ENCODE results near the gene LUZP2. TPM values are rescaled to one million over a fixed set of nuclear protein-coding genes. Genes with fewer than 3 reads are reported as not detected.

Gene LUZP2
- 30.3 TPM for total RNA-seq (ENCODE audit: insufficient read depth, low replicate concordance)

DNA sequence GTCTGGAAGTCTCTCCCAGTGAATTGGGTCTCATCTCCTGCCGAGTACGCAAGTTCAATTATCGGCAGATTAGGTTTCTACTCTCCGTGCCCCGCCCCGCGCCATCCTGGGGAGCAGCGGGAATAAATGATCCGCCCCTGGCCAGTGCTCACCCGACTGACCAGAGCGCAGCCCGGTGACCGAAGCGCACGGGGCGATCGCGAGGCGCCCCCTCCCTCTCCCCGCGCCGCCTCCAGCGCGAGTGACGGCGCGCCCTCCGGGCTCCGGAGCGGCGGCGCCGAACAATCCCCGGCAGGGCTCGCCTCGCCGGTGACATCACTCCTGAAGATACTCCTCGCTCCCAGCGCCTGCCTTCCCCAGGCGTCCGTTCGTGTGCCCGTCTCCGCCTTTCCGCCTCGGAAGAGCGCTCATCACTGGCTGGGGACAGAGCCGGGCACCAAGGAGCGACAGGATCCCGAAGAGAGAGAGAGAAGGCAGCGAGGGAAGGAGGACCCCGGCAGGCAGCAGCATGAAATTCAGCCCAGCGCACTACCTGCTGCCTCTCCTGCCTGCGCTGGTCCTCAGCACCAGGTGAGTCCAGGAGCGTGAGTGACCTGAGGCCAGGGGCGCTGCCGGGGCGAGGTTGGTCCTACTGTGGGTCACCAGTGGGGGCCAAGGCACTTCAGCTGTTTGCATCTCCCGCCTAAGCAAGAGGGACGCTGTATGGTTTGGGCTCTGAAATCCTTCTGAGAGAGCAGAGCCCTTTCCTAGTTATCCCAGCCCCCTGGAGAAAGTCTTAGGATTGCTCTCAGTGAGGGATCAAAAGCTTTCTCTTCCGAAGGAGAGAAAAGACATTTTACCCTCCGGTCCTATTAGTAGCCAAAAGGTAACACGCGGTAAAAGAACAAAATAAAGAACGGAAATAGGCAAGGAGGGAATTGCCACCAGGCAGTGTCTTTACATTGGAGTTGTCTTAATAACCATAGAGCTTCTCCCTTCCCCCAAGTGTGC lies at the start of gene LUZP2:
Gene LUZP2 (plus strand): TSS at position 318 of the 990 bp plus-strand sequence.
- peak; percentile 74 for DNase-seq (ENCODE audit: low spot score)

DNA sequence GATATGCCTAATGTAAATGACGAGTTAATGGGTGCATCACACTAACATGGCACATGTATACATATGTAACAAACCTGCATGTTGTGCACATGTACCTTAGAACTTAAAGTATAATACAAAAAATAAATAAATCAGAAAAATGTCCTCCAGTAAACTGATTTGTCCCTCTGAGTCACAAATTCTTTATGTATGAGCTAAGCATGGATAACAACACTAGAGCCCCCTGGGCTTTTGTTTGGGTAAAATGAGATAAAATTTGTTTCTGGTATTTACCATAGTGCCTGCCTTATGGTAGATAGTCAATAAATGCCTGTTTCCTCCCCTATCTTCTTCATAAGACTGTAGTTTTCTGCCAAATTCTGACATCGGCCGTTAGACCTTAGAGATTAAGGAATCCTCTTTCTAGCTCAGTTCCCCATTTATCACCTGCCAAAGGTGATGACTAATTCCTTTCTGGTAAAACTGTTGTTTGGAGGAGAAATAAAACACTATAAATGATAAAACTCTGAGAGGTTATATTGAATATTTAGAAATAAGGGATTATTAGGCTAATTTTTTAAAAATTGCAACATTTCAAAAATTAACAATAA lies 43.6 kb upstream of the LUZP2 start:
- no peak for DNase-seq (ENCODE audit: low spot score)

DNA sequence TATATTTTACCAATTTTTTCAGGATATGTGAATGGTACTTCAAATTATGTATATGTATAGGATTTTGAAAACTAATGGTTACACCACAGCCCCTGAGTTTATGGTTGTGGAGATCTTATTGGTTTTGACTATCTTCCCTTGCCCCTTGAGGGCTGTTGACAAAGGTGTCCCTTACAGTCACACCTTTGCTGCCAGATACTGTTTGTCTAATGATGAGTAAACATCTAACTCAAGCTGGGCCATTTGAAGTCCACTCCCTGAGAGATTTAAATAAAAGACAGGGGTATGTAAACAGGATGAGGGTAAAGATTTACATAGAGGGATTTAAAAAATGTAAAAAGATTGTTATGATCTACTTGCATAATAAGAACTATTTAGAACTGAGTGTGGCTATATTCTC lies 38.9 kb upstream of the LUZP2 start:
- no peak for DNase-seq (ENCODE audit: low spot score)

DNA sequence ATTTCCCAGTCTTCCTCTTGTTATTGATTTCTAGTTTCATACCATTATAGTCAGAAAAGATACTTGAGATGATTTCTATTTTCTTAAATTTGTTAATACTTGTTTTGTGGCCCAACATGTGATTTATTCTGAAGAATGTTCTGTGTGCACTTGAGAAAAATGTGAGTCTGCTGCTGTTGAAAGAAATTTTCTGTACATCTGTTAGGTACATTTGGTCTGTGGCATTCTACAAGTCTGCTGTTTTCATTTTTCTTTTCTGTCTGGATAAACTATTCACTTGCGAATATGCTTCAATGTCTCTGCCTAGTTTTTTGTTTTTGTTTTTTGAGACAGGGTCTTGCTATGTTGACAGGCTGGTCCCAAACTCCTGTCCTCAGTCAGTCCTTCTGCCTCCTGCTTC lies 26.4 kb upstream of the LUZP2 start:
- DNase-seq (ENCODE audit: low spot score) = no peak

DNA sequence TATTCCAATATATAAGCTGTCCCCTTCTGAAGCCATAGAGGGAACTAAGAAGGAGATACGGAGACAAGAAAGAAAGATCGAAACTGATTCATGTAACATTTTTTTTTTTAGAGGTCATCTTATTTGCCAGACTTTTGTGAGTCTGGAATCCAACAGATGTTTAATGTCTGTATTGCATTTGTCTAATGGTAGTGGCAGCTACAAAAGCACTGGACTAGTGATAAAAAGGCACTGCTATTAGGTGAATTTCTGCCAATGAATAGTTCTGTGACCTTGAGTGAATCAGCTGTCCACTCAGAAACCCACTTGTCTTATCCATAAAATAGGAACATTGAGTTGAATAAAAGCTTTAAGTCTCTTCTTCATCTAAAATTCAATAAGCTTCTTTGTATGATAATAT lies 25.8 kb upstream of the LUZP2 start:
- peak; percentile 78 for DNase-seq (ENCODE audit: low spot score)

DNA sequence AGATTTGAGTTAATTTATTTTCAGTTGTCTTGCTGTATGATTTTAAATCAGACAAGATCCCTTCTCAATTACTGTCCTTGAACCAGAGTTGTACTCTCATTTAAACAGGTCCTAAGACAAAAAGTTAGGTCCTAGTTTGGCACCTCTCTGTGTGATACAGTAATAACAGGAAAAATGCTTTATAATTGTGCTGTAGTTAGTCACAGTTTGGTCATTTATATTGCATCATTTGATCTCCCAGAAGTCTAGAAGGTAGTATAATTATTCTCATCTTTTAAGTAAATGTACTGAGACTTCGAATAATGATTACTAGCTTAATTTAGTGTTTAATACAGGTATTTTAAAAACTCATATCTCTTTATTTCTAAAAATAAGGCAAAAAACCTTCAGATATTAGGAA lies 18.1 kb upstream of the LUZP2 start:
- no peak for DNase-seq (ENCODE audit: low spot score)

DNA sequence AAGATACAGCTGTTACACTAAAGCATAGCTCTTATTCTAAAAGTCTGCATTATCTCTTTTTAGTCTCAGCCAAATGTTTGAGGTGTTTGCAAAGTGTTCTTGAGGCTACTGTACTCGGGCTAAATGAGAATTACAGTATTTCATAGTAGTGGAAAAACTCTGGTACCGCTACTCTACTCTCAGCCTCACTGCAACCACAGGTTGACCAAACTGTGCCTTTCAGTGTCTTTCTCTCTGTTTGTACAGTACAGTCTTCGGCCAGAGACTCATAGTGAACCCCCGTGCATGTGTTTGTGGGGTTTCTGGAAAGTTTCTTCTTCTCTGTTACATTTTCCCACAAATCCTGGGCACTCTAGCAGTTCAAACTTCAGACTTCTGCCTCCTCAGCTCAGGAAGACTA lies 7.4 kb upstream of the LUZP2 start:
- DNase-seq (ENCODE audit: low spot score) = no peak

DNA sequence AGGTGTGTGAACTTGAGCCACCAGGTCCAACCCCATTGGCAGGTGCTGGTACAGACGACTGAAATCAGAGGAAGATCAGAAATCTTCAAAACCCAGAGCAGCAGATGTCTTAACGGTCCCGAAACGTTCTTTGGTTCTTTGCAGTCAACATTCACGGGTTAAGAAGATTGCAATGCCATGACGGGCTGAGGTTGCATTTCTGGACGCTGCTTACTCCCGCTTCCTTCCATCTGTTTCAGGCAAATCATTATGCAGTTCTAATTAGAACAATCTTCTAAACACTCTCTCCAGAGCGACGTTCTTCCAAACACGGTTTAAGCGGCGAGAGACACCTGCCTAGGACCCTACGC lies 492 bp upstream of the LUZP2 start:
- DNase-seq (ENCODE audit: low spot score) = no peak

DNA sequence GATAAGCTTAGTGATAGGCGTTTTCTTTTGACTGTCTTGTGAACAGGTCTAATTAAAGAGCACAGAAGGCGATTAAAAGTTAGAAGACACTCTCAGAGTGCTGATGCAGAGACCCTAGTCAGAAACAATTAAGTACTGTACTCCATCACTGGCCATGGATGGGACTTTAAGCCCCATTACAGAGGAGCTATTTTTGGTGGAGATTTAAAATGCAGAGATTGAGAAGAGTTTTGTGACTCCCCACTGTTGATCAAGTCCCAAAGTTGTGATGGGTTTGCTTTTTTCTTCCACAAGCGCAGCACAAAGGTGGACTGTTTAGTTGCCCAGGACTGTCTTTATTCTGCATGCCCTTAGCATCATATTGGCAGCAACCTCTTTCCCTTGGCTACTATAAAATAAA lies 978 bp downstream of the LUZP2 start:
- peak; percentile 7 for DNase-seq (ENCODE audit: low spot score)

DNA sequence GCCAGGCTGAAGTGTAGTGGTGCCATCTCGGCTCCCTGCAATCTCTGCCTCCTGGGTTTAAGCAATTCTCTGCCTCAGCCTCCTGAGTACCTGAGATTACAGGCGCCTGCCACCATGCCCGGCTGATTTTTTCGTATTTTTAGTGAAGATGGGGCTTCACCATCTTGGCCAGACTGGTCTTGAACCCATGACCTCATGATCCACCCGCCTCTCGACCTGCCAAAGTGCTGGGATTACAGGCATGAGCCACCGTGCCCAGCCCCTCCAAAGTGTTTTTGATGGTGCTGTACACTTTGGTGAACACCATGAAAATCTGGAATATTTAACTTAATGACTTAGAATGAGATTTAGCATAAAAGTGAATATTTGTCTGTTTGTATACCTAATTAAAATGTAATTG lies 5.6 kb downstream of the LUZP2 start:
- no peak for DNase-seq (ENCODE audit: low spot score)

DNA sequence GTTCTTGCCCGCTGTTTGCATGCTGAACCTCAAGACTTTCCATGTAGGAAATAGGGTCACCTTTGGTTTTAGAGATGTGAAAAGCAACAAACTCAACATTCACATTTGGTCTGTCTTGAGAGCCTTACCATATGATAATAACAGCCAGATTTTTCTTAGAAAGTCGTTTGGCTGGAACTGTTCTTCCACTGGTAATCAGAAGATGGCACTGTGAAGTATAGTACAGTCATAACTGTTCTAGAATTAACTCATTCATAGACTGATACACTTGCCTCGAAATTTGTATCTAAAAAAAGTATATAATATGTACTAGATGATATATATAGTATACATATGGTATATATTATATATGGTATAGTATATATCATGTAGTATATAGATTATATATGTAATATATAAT lies 12.3 kb downstream of the LUZP2 start:
- no peak for DNase-seq (ENCODE audit: low spot score)

DNA sequence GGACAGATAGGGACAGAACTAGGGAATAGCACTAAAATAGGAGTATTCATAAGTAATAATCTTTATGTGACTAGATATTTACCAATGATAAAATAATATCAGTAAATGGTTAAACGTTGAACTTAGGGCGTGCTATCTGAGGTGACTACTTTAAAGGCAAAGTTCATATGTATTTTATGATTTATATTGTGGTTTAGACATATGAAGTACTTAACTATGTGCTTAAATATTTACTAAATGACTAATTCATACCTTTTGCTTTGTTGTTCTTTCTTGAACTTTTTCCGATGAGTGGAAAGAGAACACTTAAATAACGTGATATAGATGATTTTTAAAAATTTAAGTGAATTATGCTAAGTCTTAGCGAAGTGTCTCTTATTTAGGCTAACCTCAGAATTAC lies 14.7 kb downstream of the LUZP2 start:
- no peak for DNase-seq (ENCODE audit: low spot score)

DNA sequence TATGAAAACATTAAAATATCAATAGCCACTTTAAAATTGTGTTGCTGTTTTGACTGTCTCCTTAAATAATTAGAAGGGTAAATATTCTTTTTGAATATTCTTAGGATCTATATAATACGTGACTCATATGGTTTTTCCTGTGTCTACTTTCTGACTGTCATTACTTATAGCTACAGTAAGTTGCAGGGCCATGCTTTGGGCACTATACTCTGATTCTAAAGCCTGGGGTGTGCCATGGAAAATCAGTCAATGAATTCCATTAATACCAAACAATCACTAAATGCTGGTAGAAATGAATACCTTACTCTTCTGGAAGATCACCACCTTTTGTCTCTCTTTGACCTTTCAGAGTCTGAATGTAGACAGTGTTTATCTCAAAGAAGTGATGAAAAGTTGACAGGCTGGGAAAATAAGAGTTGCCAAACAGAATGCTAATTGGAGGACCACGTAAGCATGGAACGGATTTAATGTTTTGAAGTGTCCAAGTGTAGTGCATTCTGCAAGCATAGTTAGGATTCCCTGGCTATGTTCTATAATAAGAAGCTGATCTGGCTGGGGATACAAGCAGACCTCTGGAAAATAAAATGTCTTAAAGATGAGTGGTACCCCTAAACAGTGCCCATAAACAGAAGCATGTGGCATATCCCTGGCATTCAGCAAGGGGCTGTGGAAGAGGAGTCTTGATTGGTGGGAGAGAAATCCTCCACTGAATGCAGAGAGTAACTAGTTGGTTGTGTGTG lies 16.8 kb downstream of the LUZP2 start:
- no peak for DNase-seq (ENCODE audit: low spot score)

DNA sequence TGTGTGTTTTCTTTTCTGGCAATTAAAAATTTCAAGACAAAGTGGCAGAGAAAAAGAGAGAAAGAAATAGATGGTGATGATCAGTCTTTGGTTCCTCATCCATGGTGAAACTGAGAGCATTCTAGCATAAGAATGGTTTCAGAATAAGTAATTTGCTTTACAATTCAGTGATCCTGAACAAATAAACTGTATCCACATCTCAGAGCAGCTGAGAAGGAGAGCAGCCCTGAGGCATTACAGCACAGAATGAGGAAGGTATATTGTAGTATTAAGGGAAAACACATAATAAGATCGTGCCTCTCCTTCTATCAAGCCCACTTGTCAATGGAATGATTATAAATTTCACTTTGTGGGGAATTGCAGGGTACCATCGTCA lies 17.4 kb downstream of the LUZP2 start:
- no peak for DNase-seq (ENCODE audit: low spot score)

DNA sequence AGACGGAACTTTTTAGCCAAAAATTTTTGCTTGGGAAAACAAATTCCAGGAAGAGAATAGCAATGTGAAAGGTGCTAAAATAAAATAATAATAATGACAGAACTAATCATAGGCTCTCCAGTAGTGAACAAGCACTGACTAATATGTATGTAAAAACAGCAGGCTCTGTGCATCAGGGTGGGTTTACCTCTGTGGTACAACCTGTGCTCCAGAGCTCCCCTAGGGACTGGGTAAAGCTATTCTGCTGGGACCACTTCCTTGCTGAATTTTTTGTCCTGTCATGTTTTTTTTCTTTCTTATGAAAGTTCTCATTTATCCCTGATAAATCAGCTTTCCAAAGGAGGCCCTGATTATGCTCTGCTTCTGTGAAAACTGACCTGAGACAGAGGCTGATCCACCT lies 18.8 kb downstream of the LUZP2 start:
- no peak for DNase-seq (ENCODE audit: low spot score)

DNA sequence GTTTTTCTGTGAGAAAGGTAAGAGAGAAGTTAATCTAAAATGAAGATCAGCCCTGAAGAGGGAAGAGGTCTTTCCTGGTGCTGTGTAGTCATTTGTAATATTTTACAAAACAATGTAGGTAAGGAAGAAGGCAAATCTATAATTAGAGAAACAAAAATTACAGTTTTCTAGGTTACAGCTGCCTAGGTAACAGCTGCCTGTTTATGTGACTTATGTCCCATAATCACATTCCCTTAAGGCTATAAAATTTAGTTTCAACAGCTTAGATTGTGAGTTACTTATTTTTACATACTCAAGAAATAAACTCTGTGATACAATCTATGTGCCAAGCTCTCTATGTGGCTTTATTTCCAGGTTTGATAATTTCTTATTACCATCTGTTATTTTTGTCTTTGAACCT lies 19.8 kb downstream of the LUZP2 start:
- DNase-seq (ENCODE audit: low spot score) = no peak

DNA sequence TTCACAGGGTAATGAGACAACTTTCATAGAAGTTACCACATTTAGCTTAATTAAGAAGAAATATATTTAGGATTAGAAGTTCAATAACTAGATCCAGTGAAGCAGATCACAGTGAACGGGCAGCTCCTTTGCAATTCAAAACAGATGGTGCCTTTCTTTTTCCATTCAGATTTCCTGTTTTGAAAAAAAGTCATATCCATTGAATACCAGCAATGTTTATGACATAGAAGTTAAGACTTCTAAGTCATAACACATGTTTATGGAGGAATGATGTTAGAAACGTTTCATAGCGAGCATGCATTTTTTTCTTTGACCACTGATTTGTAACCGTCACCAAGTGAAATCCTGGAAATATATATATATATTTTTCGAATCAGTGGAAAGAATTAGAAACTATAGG lies 24.7 kb downstream of the LUZP2 start:
- no peak for DNase-seq (ENCODE audit: low spot score)

DNA sequence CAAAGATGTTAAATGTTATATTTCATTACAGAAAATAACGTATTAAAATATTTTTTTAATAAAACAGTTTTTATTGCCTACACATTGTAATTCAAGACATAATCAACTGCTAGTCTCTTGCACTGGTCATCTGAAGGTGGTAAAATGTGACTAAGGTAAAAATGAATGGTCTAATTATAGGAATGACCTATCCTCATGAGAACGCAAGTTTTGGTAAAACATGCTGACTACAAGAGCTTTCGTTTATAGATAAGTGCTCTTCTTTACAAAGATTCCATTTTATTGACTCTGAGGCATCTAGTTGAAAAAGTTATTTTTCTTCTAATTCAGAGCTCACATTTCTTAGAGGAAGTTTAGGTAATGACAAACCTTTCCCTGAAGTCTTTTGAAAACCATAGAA lies 27.3 kb downstream of the LUZP2 start:
- DNase-seq (ENCODE audit: low spot score) = no peak

DNA sequence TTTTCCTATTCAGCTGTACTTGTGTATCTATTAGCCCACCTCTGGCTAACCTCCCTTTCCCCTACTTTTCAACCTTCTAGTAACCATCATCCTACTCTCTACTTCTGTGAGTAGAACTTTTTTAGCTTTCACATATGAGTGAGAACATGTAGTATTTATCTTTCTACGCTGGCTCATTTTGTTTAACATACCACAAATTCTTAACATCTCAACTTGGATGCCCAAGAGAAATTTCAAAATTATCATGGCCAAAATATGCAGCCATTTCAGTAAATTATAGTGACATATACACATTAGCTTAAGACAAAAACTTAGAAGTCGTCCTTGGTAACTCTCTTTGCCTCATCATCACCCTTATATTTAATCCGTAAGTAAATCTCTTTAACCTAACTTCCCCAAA lies 34.7 kb downstream of the LUZP2 start:
- DNase-seq (ENCODE audit: low spot score) = no peak

DNA sequence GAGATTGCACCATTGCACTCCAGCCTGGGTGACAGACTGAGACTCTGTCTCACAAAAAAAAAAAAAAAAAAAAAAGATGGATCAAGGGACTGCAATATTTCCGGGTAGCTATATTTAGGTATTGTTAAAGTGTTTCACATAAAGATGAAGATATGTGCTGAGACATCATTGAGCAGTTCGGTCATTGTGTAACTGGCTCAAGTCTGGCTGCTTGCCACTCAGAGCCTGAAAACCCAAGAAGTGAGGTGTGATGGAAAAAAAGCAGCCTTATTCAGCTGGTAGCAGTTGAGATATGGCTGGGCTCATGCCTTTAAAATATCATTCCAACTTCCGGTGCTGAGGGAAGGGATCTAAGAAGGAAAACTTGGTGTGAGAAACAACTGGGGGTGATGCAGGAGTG lies 46.9 kb downstream of the LUZP2 start:
- DNase-seq (ENCODE audit: low spot score) = no peak

DNA sequence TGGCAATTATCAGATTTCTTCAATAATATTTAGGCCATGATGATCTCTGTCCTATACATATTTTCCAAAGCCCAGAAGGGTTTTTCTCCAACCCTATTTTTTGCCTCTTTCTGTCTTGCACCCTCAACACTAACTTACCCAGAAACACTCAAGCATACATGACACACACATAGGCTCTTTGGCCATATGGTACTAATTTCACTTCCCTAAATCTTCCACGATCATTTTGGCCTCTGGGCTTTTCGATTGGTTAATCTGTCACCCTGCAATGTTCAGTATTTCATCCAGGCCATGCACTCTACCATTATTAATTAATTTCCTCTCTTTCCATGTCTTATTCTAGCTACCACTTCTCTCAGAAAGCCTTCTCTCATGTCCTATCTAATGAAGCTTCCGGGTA lies 59.8 kb downstream of the LUZP2 start:
- DNase-seq (ENCODE audit: low spot score) = no peak

DNA sequence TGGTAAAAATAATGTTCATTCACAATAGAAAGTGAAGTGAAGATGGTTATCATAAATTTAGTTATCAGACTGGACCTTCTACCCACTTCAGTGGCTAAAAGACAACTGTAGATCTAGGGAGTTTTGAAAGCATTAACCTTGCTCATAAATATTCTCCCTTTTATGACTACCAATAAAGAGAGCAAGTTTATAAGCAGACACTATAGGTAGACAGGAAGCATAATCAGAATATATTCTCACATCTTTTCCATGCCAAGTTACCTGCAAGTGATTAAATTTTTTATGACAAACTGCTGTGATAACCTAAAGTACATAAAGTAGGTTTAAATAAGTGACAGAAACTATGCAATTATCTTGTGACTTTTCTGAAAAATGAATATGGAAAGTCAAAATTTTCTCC lies 62.5 kb downstream of the LUZP2 start:
- no peak for DNase-seq (ENCODE audit: low spot score)

DNA sequence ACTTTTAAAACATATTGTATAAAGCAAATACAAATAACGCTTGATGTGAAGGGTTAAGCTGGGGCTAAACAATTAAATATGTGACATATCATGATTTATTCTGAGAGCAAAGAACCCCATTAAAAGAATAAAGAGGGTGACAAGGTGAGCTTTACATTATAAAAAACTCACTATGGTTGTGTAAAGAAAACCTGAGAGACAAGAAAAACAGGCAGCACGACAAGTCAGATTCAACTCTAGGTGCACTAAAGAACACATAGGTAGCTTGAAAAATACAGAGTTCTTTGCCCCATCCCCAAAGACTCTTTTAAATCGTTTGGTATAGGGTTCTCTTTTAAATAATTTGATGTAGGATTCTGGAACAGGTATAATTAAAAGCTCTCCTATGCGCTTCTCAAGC lies 63.5 kb downstream of the LUZP2 start:
- DNase-seq (ENCODE audit: low spot score) = no peak
